Mesodermal cell (in vitro differentiated cells): ENCODE measurements around the gene SPARCL1.
"Not testable (repeated sequence)": the region's sequence is repeated elsewhere in the genome, so short reads cannot be mapped to it uniquely, and the experiment has no call there.

Experiments
- H3K27ac ChIP-seq: 2 replicates; pipeline ENCODE4 v1.7.0; 2013; ENCODE audit warnings: mild to moderate bottlenecking, low read depth, low read length, moderate library complexity; ENCODE audit not compliant: severe bottlenecking
- H3K36me3 ChIP-seq: 2 replicates; pipeline ENCODE4 v1.7.1; 2013; ENCODE audit warnings: mild to moderate bottlenecking, low read length, moderate library complexity; ENCODE audit not compliant: control insufficient read depth, insufficient read depth
- H3K4me1 ChIP-seq: one replicate; pipeline ENCODE4 v1.7.1; 2013; ENCODE audit warnings: mild to moderate bottlenecking, low read length; ENCODE audit not compliant: insufficient read depth, control insufficient read depth, poor library complexity, severe bottlenecking
- H3K4me3 ChIP-seq: 2 replicates; pipeline ENCODE4 v1.7.0; 2013; ENCODE audit warnings: low read length, control low read depth, mild to moderate bottlenecking; ENCODE audit not compliant: insufficient read depth, poor library complexity, severe bottlenecking; ENCODE audit errors: extremely low read depth
- H3K9me3 ChIP-seq: 2 replicates; pipeline ENCODE4 v1.7.1; 2013; ENCODE audit warnings: mild to moderate bottlenecking, low read length, moderate library complexity; ENCODE audit not compliant: control insufficient read depth
- WGBS, 2 experiments: methylation state at CpG; one replicate each; pipeline ENCODE4 v1.1.5; 2013; ENCODE audit warnings: missing lambda C conversion rate in 2 of 2; ENCODE audit not compliant: insufficient coverage in 2 of 2; 5-methylcytosine and 5-hydroxymethylcytosine counted together

Gene SPARCL1

GRCh38 chr4:87502580-87503238, 26.5 kb downstream of the SPARCL1 start:
- no peak overlapping the region for H3K4me3 ChIP-seq
- H3K4me1 ChIP-seq = peaks cover 3% of the 10 kb centered on the region
- H3K36me3 ChIP-seq = no peaks in the 10 kb centered on the region
- no peak overlapping the region for H3K27ac ChIP-seq
- H3K9me3 ChIP-seq = no peaks in the 10 kb centered on the region

- H3K27ac ChIP-seq = no peak overlapping the region
- no peaks in the 10 kb centered on the region for H3K9me3 ChIP-seq
- WGBS, 2 experiments = no CpG with 5 or more reads among the region's 4 CpGs
- H3K4me1 ChIP-seq = peaks cover 3% of the 10 kb centered on the region
- H3K36me3 ChIP-seq = no peaks in the 10 kb centered on the region
- H3K4me3 ChIP-seq = no peak overlapping the region
Observed at GRCh38 chr4:87500092-87500462, 29.1 kb downstream of the SPARCL1 start.

GRCh38 chr4:87499403-87500091, 29.6 kb downstream of the SPARCL1 start:
- no peak overlapping the region for H3K27ac ChIP-seq
- H3K4me1 ChIP-seq = peaks cover 3% of the 10 kb centered on the region
- 89 to 96% methylated on average over 7 of the region's 7 CpGs for WGBS, 2 experiments
- H3K4me3 ChIP-seq = no peak overlapping the region
- no peaks in the 10 kb centered on the region for H3K36me3 ChIP-seq
- no peaks in the 10 kb centered on the region for H3K9me3 ChIP-seq

- Histone ChIP-seq H3K36me3 (no peaks in the 10 kb centered on the region), H3K4me1 (peaks cover 3% of the 10 kb centered on the region), H3K27ac (no peak overlapping the region), H3K4me3 (no peak overlapping the region), H3K9me3 (no peaks in the 10 kb centered on the region)
- 93% methylated on average over 4 of the region's 5 CpGs for WGBS, 2 experiments
Observed at GRCh38 chr4:87498446-87498900, 30.7 kb downstream of the SPARCL1 start.

GRCh38 chr4:87497578-87497977, 31.6 kb downstream of the SPARCL1 start:
- H3K9me3 ChIP-seq = no peaks in the 10 kb centered on the region
- no peaks in the 10 kb centered on the region for H3K36me3 ChIP-seq
- H3K4me3 ChIP-seq = no peak overlapping the region
- no peak overlapping the region for H3K27ac ChIP-seq
- no peaks in the 10 kb centered on the region for H3K4me1 ChIP-seq
- 78 to 100% methylated on average over 2 to 3 of the region's 3 CpGs for WGBS, 2 experiments

GRCh38 chr4:87497159-87497558, 32.0 kb downstream of the SPARCL1 start:
- Histone ChIP-seq H3K4me3 (no peak overlapping the region), H3K9me3 (no peaks in the 10 kb centered on the region), H3K4me1 (no peaks in the 10 kb centered on the region), H3K36me3 (no peaks in the 10 kb centered on the region), H3K27ac (no peak overlapping the region)
- WGBS, 2 experiments = no CpG with 5 or more reads among the region's 2 CpGs

- 89 to 100% methylated on average over 1 of the region's 3 CpGs for WGBS, 2 experiments
- Histone ChIP-seq H3K36me3 (no peaks in the 10 kb centered on the region), H3K9me3 (peaks cover 7% of the 10 kb centered on the region), H3K4me1 (no peaks in the 10 kb centered on the region), H3K27ac (no peak overlapping the region), H3K4me3 (no peak overlapping the region)
Observed at GRCh38 chr4:87493115-87493514, 36.1 kb downstream of the SPARCL1 start.

- not testable (repeated sequence) for H3K4me1 ChIP-seq, H3K4me3 ChIP-seq, H3K36me3 ChIP-seq, H3K27ac ChIP-seq, H3K9me3 ChIP-seq
- 83 to 100% methylated on average over 1 of the region's 2 CpGs for WGBS, 2 experiments
Observed at GRCh38 chr4:87491851-87492250, 37.3 kb downstream of the SPARCL1 start.

- 80 to 92% methylated on average over 1 of the region's 2 CpGs for WGBS, 2 experiments
- H3K27ac ChIP-seq = no peak overlapping the region
- H3K9me3 ChIP-seq = peaks cover 9% of the 10 kb centered on the region
- H3K4me1 ChIP-seq = no peaks in the 10 kb centered on the region
- no peak overlapping the region for H3K4me3 ChIP-seq
- no peaks in the 10 kb centered on the region for H3K36me3 ChIP-seq
Observed at GRCh38 chr4:87491436-87491835, 37.7 kb downstream of the SPARCL1 start.

GRCh38 chr4:87490664-87491369, 38.4 kb downstream of the SPARCL1 start:
- H3K27ac ChIP-seq = no peak overlapping the region
- H3K4me3 ChIP-seq = no peak overlapping the region
- no peaks in the 10 kb centered on the region for H3K36me3 ChIP-seq
- 50 to 73% methylated on average over 1 of the region's 1 CpG for WGBS, 2 experiments
- H3K4me1 ChIP-seq = no peaks in the 10 kb centered on the region
- peaks cover 9% of the 10 kb centered on the region for H3K9me3 ChIP-seq

GRCh38 chr4:87489678-87490077, 39.5 kb downstream of the SPARCL1 start:
- Histone ChIP-seq H3K27ac (no peak overlapping the region), H3K36me3 (no peaks in the 10 kb centered on the region), H3K4me1 (no peaks in the 10 kb centered on the region), H3K9me3 (peaks cover 9% of the 10 kb centered on the region), H3K4me3 (no peak overlapping the region)
- 88 to 100% methylated on average over 1 of the region's 2 CpGs for WGBS, 2 experiments
